ENCODE data around the gene MYADM. TPM values are rescaled to one million over a fixed set of nuclear protein-coding genes. Genes with fewer than 3 reads are reported as not detected.
A peak's percentile ranks its signal among the peaks of the same experiment; 100 is the strongest.

The MYADM gene
- total RNA-seq, 1 donor from 2014 or later = 80.4 TPM

- Mint-ChIP-seq H3K27me3 (peaks cover 36% of the 10 kb centered on the region), H3K4me3 (ENCODE audit: low read depth) (peak overlapping the region; percentile 12), H3K27ac (no peak overlapping the region), H3K4me1 (ENCODE audit: low read depth) (peaks cover 7% of the 10 kb centered on the region), H3K36me3 (ENCODE audit: insufficient read depth) (no peaks in the 10 kb centered on the region), H3K9me3 (ENCODE audit: low read depth) (no peaks in the 10 kb centered on the region)
- no peak for TF ChIP-seq CTCF (IDR thresholded peaks at IDR 0.05; ENCODE audit: unreplicated experiment)
- DNase-seq (ENCODE audit: low spot score, unreplicated experiment) = no peak
Observed at GRCh38 chr19:53884256-53884655, 16.6 kb downstream of the MYADM start.

GRCh38 chr19:53885036-53885435 is 17.4 kb downstream of the MYADM start:
- no peaks in the 10 kb centered on the region for H3K9me3 Mint-ChIP-seq (ENCODE audit: low read depth)

GRCh38 chr19:53892301-53892980 is 24.8 kb downstream of the MYADM start:
- TF ChIP-seq CTCF (IDR thresholded peaks at IDR 0.05; ENCODE audit: unreplicated experiment) = no peak
- Mint-ChIP-seq H3K36me3 (ENCODE audit: insufficient read depth) (no peaks in the 10 kb centered on the region), H3K4me1 (ENCODE audit: low read depth) (no peaks in the 10 kb centered on the region), H3K4me3 (ENCODE audit: low read depth) (no peak overlapping the region), H3K27me3 (peaks cover 51% of the 10 kb centered on the region), H3K27ac (no peak overlapping the region), H3K9me3 (ENCODE audit: low read depth) (no peaks in the 10 kb centered on the region)
- no peak for DNase-seq (ENCODE audit: low spot score, unreplicated experiment)

More at GRCh38 chr19:53885036-53885435, 17.4 kb downstream of the MYADM start:
- Mint-ChIP-seq H3K27ac (no peak overlapping the region), H3K27me3 (peaks cover 37% of the 10 kb centered on the region), H3K4me1 (ENCODE audit: low read depth) (peaks cover 7% of the 10 kb centered on the region), H3K36me3 (ENCODE audit: insufficient read depth) (no peaks in the 10 kb centered on the region), H3K4me3 (ENCODE audit: low read depth) (no peak overlapping the region)
- no peak for TF ChIP-seq CTCF (IDR thresholded peaks at IDR 0.05; ENCODE audit: unreplicated experiment)
- DNase-seq (ENCODE audit: low spot score, unreplicated experiment) = no peak

GRCh38 chr19:53892981-53893325 is 25.3 kb downstream of the MYADM start:
- Mint-ChIP-seq H3K4me3 (ENCODE audit: low read depth) (no peak overlapping the region), H3K9me3 (ENCODE audit: low read depth) (no peaks in the 10 kb centered on the region), H3K27me3 (peaks cover 54% of the 10 kb centered on the region), H3K36me3 (ENCODE audit: insufficient read depth) (no peaks in the 10 kb centered on the region), H3K4me1 (ENCODE audit: low read depth) (no peaks in the 10 kb centered on the region), H3K27ac (no peak overlapping the region)
- no peak for TF ChIP-seq CTCF (IDR thresholded peaks at IDR 0.05; ENCODE audit: unreplicated experiment)
- DNase-seq (ENCODE audit: low spot score, unreplicated experiment) = no peak

GRCh38 chr19:53894707-53895106 is 27.0 kb downstream of the MYADM start:
- H3K36me3 Mint-ChIP-seq (ENCODE audit: insufficient read depth) = no peaks in the 10 kb centered on the region
- no peak overlapping the region for H3K4me3 Mint-ChIP-seq (ENCODE audit: low read depth)
- no peaks in the 10 kb centered on the region for H3K4me1 Mint-ChIP-seq (ENCODE audit: low read depth)
- no peak overlapping the region for H3K27ac Mint-ChIP-seq
- H3K9me3 Mint-ChIP-seq (ENCODE audit: low read depth) = no peaks in the 10 kb centered on the region
- no peak for TF ChIP-seq CTCF (IDR thresholded peaks at IDR 0.05; ENCODE audit: unreplicated experiment)
- DNase-seq (ENCODE audit: low spot score, unreplicated experiment) = no peak
- peaks cover 63% of the 10 kb centered on the region for H3K27me3 Mint-ChIP-seq

Measured in progenitor cell of endocrine pancreas (in vitro differentiated cells).